ENCODE measurements around the gene RYR3.

- no peak for TF ChIP-seq CTCF (IDR thresholded peaks at IDR 0.05)
- no peak for TF ChIP-seq POLR2A (IDR thresholded peaks at IDR 0.05)
Measured at GRCh38 chr15:33580526-33580925, 269.8 kb downstream of the RYR3 start.
